Mesenchymal stem cell (in vitro differentiated cells and primary cell): Measurements from ENCODE around the gene INAFM2.

ENCODE experiments used
- DNase-seq: peaks from one replicate; pipeline ENCODE4 v3.0.0-alpha.2; 2013
- H2AFZ ChIP-seq: one replicate; pipeline ENCODE4 v1.6.1; 2013; ENCODE audit warnings: low read depth, mild to moderate bottlenecking, control low read depth, inconsistent platforms, low read length, moderate library complexity
- H2AK5ac ChIP-seq: 2 replicates; pipeline ENCODE4 v1.6.1; 2013; ENCODE audit warnings: low read length, moderate library complexity, mild to moderate bottlenecking, inconsistent platforms; ENCODE audit not compliant: severe bottlenecking
- H2BK120ac ChIP-seq: one replicate; pipeline ENCODE4 v1.6.1; 2013; ENCODE audit warnings: low read depth, mild to moderate bottlenecking, inconsistent platforms, low read length, moderate library complexity
- H2BK12ac ChIP-seq, 2 experiments: one replicate each; pipeline ENCODE4 v1.6.1; 2013; ENCODE audit warnings: inconsistent platforms in 2 of 2, low read length in 2 of 2, mild to moderate bottlenecking in 2 of 2, moderate library complexity in 2 of 2, control low read depth in 1 of 2
- H2BK15ac ChIP-seq: one replicate; pipeline ENCODE4 v1.6.1; 2013; ENCODE audit warnings: mild to moderate bottlenecking, low read depth, inconsistent platforms; ENCODE audit not compliant: poor library complexity, severe bottlenecking
- H2BK5ac ChIP-seq: 2 replicates; pipeline ENCODE4 v1.6.1; 2013; ENCODE audit warnings: low read depth, mild to moderate bottlenecking, low read length, control low read depth, inconsistent platforms; ENCODE audit not compliant: poor library complexity, severe bottlenecking
- H3K14ac ChIP-seq, 2 experiments: one replicate each; pipeline ENCODE4 v1.6.1; 2013; ENCODE audit warnings: inconsistent platforms in 2 of 2, low read length in 2 of 2, control low read depth in 1 of 2, mild to moderate bottlenecking in 1 of 2, moderate library complexity in 1 of 2
- H3K18ac ChIP-seq, 2 experiments: one replicate each; pipeline ENCODE4 v1.6.1; 2013; ENCODE audit warnings: inconsistent platforms in 2 of 2, low read length in 2 of 2, control low read depth in 1 of 2, low read depth in 1 of 2, mild to moderate bottlenecking in 1 of 2
- H3K23ac ChIP-seq, 2 experiments: one replicate each; pipeline ENCODE4 v1.6.1; 2013; ENCODE audit warnings: inconsistent platforms in 2 of 2, low read length in 2 of 2, mild to moderate bottlenecking in 2 of 2, moderate library complexity in 2 of 2, control low read depth in 1 of 2
- H3K27ac ChIP-seq: 2 replicates; pipeline ENCODE4 v1.5.1; 2013; ENCODE audit warnings: mild to moderate bottlenecking, moderate library complexity, low read length, control low read depth, inconsistent platforms; ENCODE audit not compliant: poor library complexity, severe bottlenecking
- H3K27me3 ChIP-seq, 2 experiments: 2 replicates each; pipeline versions ENCODE4 v1.6.1 to v1.7.0; 2013; ENCODE audit warnings: low read length in 2 of 2, mild to moderate bottlenecking in 2 of 2, moderate library complexity in 2 of 2, control low read depth in 1 of 2, inconsistent platforms in 1 of 2; ENCODE audit not compliant: control insufficient read depth in 1 of 2, insufficient read depth in 1 of 2
- H3K36me3 ChIP-seq, 2 experiments: 2 replicates each; pipeline versions ENCODE4 v1.6.1 to v1.7.0; 2013; ENCODE audit warnings: low read length in 2 of 2, control low read depth in 1 of 2, inconsistent platforms in 1 of 2, low read depth in 1 of 2, mild to moderate bottlenecking in 1 of 2; ENCODE audit not compliant: insufficient read depth in 2 of 2, control insufficient read depth in 1 of 2
- H3K4ac ChIP-seq, 2 experiments: one replicate each; pipeline ENCODE4 v1.6.1; 2013; ENCODE audit warnings: inconsistent platforms in 2 of 2, low read length in 2 of 2, mild to moderate bottlenecking in 2 of 2, moderate library complexity in 2 of 2, control low read depth in 1 of 2, low read depth in 1 of 2
- H3K4me1 ChIP-seq: 2 replicates; pipeline ENCODE4 v1.6.1; 2013; ENCODE audit warnings: low read depth, low read length, control low read depth; ENCODE audit not compliant: control insufficient read depth, insufficient read depth
- H3K4me2 ChIP-seq: 2 replicates; pipeline ENCODE4 v1.6.1; 2013; ENCODE audit warnings: low read length, mild to moderate bottlenecking, inconsistent platforms; ENCODE audit not compliant: poor library complexity, severe bottlenecking
- H3K4me3 ChIP-seq, 2 experiments: 2 replicates each; pipeline versions ENCODE4 v1.5.1 to v1.7.0; 2013; ENCODE audit warnings: low read length in 2 of 2, mild to moderate bottlenecking in 2 of 2, control low read depth in 1 of 2, low read depth in 1 of 2; ENCODE audit not compliant: insufficient read depth in 1 of 2
- H3K79me1 ChIP-seq: replicated peaks from 2 replicates; pipeline ENCODE4 v1.6.1; 2013; ENCODE audit warnings: mild to moderate bottlenecking, control low read depth, low read length, inconsistent platforms; ENCODE audit not compliant: poor library complexity, severe bottlenecking
- H3K9ac ChIP-seq: 2 replicates; pipeline ENCODE4 v1.7.0; 2013; ENCODE audit warnings: mild to moderate bottlenecking, low read length, moderate library complexity
- H3K9me3 ChIP-seq: 2 replicates; pipeline ENCODE4 v1.7.0; 2013; ENCODE audit warnings: mild to moderate bottlenecking, low read length; ENCODE audit not compliant: control insufficient read depth
- H4K8ac ChIP-seq: one replicate; pipeline ENCODE4 v1.6.1; 2013; ENCODE audit warnings: inconsistent platforms, mild to moderate bottlenecking, low read length, moderate library complexity
- H4K91ac ChIP-seq: one replicate; pipeline ENCODE4 v1.6.1; 2013; ENCODE audit warnings: mild to moderate bottlenecking, low read length, inconsistent platforms
- WGBS: methylation state at CpG from one replicate; pipeline ENCODE4 v1.1.7; 2013; ENCODE audit warnings: mixed read lengths; 5-methylcytosine and 5-hydroxymethylcytosine counted together

INAFM2 gene

DNA sequence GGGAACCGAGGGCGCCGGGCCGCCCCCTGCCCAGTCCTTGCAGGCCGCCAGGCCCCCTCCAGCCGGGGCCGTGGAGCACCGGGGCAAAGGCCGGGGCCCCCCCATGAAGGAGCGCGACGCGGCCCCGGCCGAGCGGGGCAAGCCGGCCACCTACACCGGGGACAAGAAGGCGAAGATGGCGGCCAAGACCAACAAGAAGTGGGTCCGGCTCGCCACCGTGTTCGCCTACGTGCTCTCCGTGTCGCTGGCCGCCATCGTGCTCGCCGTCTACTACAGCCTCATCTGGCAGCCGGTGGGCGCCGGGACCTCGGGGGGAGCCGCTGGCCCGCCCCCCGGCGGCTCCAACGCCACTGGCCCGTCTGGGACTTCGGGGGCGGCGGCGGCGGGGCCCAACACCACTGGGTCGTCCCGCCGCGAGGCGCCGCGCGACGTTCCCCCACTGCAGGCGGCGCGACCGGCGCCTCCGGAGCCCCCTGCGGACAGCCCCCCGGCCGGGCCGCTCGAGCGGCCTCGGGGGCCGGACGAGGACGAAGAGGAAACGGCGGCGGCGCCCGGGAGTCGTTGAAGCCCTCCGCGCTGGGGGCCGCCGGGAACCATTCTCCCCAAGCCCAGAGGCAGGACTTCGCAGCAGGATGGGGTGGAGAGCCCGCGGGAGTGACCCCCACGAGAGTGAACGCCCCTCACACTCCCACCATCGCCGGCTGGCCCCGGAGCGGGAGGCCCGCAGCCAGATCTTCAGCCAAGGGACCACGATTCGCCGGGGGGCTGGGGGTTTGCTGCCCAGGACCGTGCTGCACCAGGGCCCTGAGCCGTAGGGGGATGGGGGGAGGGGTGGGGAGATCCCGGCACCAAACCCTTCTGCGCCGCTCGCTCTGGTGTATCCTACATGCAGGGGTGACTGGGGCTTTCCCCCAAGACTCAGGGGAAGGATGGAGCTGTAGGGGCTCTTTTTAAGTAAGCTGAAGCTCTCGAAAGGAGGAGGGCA, 753 bp downstream of the INAFM2 start:
- H2BK15ac ChIP-seq, result peak overlapping the region; percentile 82
- peak overlapping the region; percentile 69 to 81 for H3K4me3 ChIP-seq
- H3K9me3 ChIP-seq, result no peaks in the 10 kb centered on the region

DNA sequence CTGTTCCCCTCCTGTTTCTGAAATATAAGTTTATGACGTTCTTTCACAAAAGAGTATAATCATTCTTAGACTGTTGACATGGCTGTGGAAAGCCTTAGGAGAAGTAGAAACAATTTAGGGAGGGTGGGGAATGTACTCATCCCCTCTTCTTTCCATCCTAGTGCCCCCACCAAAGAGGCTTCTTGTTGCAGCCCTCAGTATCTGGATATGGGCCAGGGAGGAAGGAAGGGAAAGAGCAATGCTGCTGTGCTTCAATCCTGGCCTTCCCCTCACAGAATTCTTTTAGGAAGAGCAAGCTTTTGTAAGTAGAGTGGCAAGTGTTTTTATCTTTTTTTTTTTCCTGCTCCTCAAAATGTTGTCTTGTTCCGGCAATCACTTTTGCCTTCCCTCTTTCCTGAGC, 1.7 kb downstream of the INAFM2 start:
- peak overlapping the region; percentile 68 for H3K9ac ChIP-seq
- peak overlapping the region in 1 of 2 experiments; percentile 81 for H3K4me3 ChIP-seq
- no peak overlapping the region for H2BK5ac ChIP-seq
- no peak overlapping the region for H2BK120ac ChIP-seq
- peak; percentile 46 for DNase-seq
- H3K18ac ChIP-seq, result peak overlapping the region in 1 of 2 experiments; percentile 51
- peak overlapping the region; percentile 92 for H3K4me2 ChIP-seq
- no peak overlapping the region for H3K23ac ChIP-seq
- no peak overlapping the region for H3K14ac ChIP-seq
- WGBS, result 100% methylated on average over 1 of the region's 2 CpGs
- H3K4ac ChIP-seq, result peak overlapping the region in 1 of 2 experiments; percentile 8
- H3K79me1 ChIP-seq, result no peaks in the 10 kb centered on the region
- no peaks in the 10 kb centered on the region for H3K9me3 ChIP-seq
- no peak overlapping the region for H4K91ac ChIP-seq
- no peak overlapping the region for H4K8ac ChIP-seq
- no peak overlapping the region for H3K27ac ChIP-seq
- peak overlapping the region; percentile 61 for H2AK5ac ChIP-seq
- peaks cover 0 to 4% of the 10 kb centered on the region in 2 experiments for H3K36me3 ChIP-seq
- no peak overlapping the region for H2AFZ ChIP-seq
- H3K4me1 ChIP-seq, result peaks cover 32% of the 10 kb centered on the region
- no peaks in the 10 kb centered on the region for H3K27me3 ChIP-seq
- H2BK12ac ChIP-seq, result no peak overlapping the region
- H2BK15ac ChIP-seq, result no peak overlapping the region

More for the DNA sequence above, 753 bp downstream of the INAFM2 start:
- Histone ChIP-seq H3K4me2 (peak overlapping the region; percentile 92), H2BK5ac (peak overlapping the region; percentile 46), H3K36me3 (peaks cover 0 to 4% of the 10 kb centered on the region in 2 experiments), H3K4ac (peak overlapping the region; percentile 5 to 89), H3K4me1 (peaks cover 24% of the 10 kb centered on the region), H3K9ac (peak overlapping the region; percentile 68), H3K23ac (peak overlapping the region; percentile 1 to 65), H3K79me1 (no peaks in the 10 kb centered on the region), H4K8ac (peak overlapping the region; percentile 19), H3K27me3 (peaks cover 0 to 3% of the 10 kb centered on the region in 2 experiments), H2BK120ac (peak overlapping the region; percentile 82), H3K27ac (no peak overlapping the region), H3K18ac (peak overlapping the region; percentile 80 to 81), H3K14ac (peak overlapping the region in 1 of 2 experiments; percentile 95), H2BK12ac (peak overlapping the region; percentile 18 to 34), H2AK5ac (peak overlapping the region; percentile 27), H4K91ac (peak overlapping the region; percentile 43), H2AFZ (peak overlapping the region; percentile 8)
- peak; percentile 36 for DNase-seq
- under 1% methylated on average over 73 of the region's 101 CpGs for WGBS

DNA sequence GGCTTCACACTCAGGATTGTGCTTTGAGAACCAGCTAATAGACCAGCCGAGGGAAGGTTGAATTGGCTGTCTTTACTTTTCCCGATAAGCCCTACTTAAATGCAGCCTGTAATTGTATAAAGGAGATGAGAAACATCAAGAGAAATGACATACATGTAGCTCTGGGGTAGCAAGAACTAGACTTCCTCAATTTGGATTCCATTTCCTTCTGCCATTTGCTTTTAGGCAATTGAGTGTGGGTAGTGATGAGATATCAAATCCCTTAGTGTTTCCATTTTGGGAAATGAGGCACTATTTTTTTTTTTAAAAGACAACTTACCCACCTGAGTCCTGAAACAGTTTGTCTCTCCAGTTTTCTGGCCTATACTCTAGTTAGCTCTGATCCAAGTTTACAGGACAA, 2.2 kb downstream of the INAFM2 start:
- H4K91ac ChIP-seq, result no peak overlapping the region
- DNase-seq, result no peak
- H2AK5ac ChIP-seq, result peak overlapping the region; percentile 79
- H3K4me1 ChIP-seq, result peaks cover 36% of the 10 kb centered on the region
- no peak overlapping the region for H2BK5ac ChIP-seq
- H3K18ac ChIP-seq, result peak overlapping the region in 1 of 2 experiments; percentile 77
- no peak overlapping the region for H3K4ac ChIP-seq
- peak overlapping the region in 1 of 2 experiments; percentile 64 for H2BK12ac ChIP-seq
- H2BK15ac ChIP-seq, result no peak overlapping the region
- no peak overlapping the region for H2BK120ac ChIP-seq
- no peaks in the 10 kb centered on the region for H3K27me3 ChIP-seq
- no peak overlapping the region for H4K8ac ChIP-seq
- H3K14ac ChIP-seq, result no peak overlapping the region
- peaks cover 0 to 4% of the 10 kb centered on the region in 2 experiments for H3K36me3 ChIP-seq
- no peak overlapping the region for H3K27ac ChIP-seq
- H3K9me3 ChIP-seq, result no peaks in the 10 kb centered on the region
- peak overlapping the region; percentile 92 for H3K4me2 ChIP-seq
- H3K4me3 ChIP-seq, result no peak overlapping the region
- H3K79me1 ChIP-seq, result no peaks in the 10 kb centered on the region
- no peak overlapping the region for H3K9ac ChIP-seq
- H2AFZ ChIP-seq, result no peak overlapping the region
- whole genome bisulfite sequencing, result 100% methylated on average over 1 of the region's 2 CpGs
- H3K23ac ChIP-seq, result no peak overlapping the region

DNA sequence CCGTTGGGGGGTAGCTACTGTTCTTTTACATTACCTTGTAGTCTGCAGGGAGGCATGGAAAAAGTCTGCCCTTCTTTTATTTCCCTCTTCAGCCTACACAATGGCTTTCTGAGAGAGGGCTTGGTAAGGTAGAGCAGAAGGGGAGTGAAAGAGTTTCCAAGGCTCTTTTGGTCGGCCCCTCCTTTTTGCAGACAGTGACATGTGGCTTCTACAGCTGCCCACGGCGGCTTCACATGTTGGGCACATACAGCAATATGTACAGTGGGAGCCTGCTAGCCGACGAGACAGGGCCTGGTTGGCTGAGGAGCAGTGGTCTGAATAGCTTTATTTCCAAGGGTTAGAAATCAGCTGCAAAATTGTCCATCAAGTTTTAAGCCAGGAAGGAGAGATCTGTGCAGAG, 4.0 kb downstream of the INAFM2 start:
- DNase-seq, result no peak
- H3K9me3 ChIP-seq, result no peaks in the 10 kb centered on the region
- H3K14ac ChIP-seq, result no peak overlapping the region
- peak overlapping the region; percentile 80 to 82 for H3K18ac ChIP-seq
- H3K36me3 ChIP-seq, result peaks cover 4 to 5% of the 10 kb centered on the region in 2 experiments
- H3K79me1 ChIP-seq, result peaks cover 5% of the 10 kb centered on the region
- no peaks in the 10 kb centered on the region for H3K27me3 ChIP-seq
- peak overlapping the region; percentile 95 for H2AK5ac ChIP-seq
- peak overlapping the region in 1 of 2 experiments; percentile 2 for H3K23ac ChIP-seq
- peak overlapping the region; percentile 3 for H3K4me2 ChIP-seq
- peak overlapping the region in 1 of 2 experiments; percentile 44 for H2BK12ac ChIP-seq
- H2AFZ ChIP-seq, result no peak overlapping the region
- peak overlapping the region; percentile 74 for H4K8ac ChIP-seq
- H3K9ac ChIP-seq, result no peak overlapping the region
- H2BK15ac ChIP-seq, result peak overlapping the region; percentile 86
- H3K4me1 ChIP-seq, result peaks cover 34% of the 10 kb centered on the region
- peak overlapping the region; percentile 84 for H4K91ac ChIP-seq
- peak overlapping the region; percentile 95 for H3K27ac ChIP-seq
- no peak overlapping the region for H3K4me3 ChIP-seq
- peak overlapping the region; percentile 87 for H2BK5ac ChIP-seq
- peak overlapping the region; percentile 84 to 85 for H3K4ac ChIP-seq
- WGBS, result 37% methylated on average over 6 of the region's 6 CpGs
- H2BK120ac ChIP-seq, result peak overlapping the region; percentile 64
